Suprapubic skin (tissue), 3 donors: Measurements from ENCODE around the gene CRTC3.

Source experiments
- EP300 ChIP-seq: sonication (generic); formaldehyde crosslinking; IDR thresholded peaks from one replicate; pipeline ENCODE4 v1.6.1; 2017; ENCODE audit warnings: antibody characterized with exemption
- POLR2A ChIP-seq, 2 donors: fragments of 450-650 bp; IDR thresholded peaks; one replicate each; pipeline ENCODE4 v1.6.1; 2017; ENCODE audit warnings: antibody characterized with exemption in 2 of 2, mild to moderate bottlenecking in 2 of 2, moderate library complexity in 2 of 2
- TF ChIP-seq, protein P1 (sequence below), 2 donors: fragments of 200-600 bp in 1 of 2; fragments of 450-650 bp in 1 of 2; sonication (generic) in 1 of 2; IDR thresholded peaks; one replicate each; pipeline ENCODE4 v1.5.1; 2016 to 2019; ENCODE audit warnings: antibody characterized with exemption in 2 of 2, mild to moderate bottlenecking in 1 of 2, moderate library complexity in 1 of 2

DNA sequence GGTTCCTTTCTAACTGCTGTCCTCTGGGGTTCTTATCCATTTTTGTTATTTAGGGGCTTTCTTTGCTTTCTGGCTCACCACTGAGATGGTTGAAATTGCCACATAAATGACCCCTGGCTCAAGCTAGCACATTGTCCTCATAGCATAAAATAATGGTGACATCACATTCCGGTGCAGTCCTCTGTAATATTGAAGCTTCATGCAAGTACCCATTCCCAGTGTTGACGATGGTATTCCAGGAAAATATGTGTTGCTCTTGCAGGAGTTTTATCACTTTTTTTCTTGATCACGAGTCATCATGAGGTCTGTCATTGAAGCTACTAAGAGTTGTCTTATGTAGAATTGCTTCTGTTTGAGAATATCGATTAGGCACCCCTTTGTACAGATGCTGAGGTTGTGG is 56.1 kb downstream of the CRTC3 start:
- TF ChIP-seq POLR2A (IDR thresholded peaks at IDR 0.05): no peak
- TF ChIP-seq, protein P1, sequence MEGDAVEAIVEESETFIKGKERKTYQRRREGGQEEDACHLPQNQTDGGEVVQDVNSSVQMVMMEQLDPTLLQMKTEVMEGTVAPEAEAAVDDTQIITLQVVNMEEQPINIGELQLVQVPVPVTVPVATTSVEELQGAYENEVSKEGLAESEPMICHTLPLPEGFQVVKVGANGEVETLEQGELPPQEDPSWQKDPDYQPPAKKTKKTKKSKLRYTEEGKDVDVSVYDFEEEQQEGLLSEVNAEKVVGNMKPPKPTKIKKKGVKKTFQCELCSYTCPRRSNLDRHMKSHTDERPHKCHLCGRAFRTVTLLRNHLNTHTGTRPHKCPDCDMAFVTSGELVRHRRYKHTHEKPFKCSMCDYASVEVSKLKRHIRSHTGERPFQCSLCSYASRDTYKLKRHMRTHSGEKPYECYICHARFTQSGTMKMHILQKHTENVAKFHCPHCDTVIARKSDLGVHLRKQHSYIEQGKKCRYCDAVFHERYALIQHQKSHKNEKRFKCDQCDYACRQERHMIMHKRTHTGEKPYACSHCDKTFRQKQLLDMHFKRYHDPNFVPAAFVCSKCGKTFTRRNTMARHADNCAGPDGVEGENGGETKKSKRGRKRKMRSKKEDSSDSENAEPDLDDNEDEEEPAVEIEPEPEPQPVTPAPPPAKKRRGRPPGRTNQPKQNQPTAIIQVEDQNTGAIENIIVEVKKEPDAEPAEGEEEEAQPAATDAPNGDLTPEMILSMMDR (IDR thresholded peaks at IDR 0.05): no peak
- no peak for TF ChIP-seq EP300
